Keratinocyte (primary cell): ENCODE data around the gene FNDC8.

Source experiments
- CTCF ChIP-seq, 3 experiments: IDR thresholded peaks in 1 of 3; conservative IDR thresholded peaks in 1 of 3; optimal IDR thresholded peaks in 1 of 3; 2 replicates in 2 of 3; 3 replicates in 1 of 3; pipeline versions ENCODE3 to v1.5.1; 2011; ENCODE audit warnings: low read length in 3 of 3, mild to moderate bottlenecking in 3 of 3, moderate library complexity in 2 of 3, control low read depth in 1 of 3, inconsistent platforms in 1 of 3; ENCODE audit not compliant: insufficient read depth in 2 of 3; ENCODE audit errors: extremely low read depth in 1 of 3
- EZH2 ChIP-seq: IDR thresholded peaks from one replicate; pipeline ENCODE4 v1.6.1; 2012; ENCODE audit warnings: inconsistent platforms, mild to moderate bottlenecking, low read length, moderate library complexity

- TF ChIP-seq EZH2: no peak
- TF ChIP-seq CTCF (optimal IDR thresholded peaks at IDR 0.05 in 1 of 3, IDR thresholded peaks at IDR 0.05 in 1 of 3, conservative IDR thresholded peaks at IDR 0.05 in 1 of 3; ENCODE audit: extremely low read depth in 1 of 3, insufficient read depth in 2 of 3, low read length in 3 of 3): no peak
These were observed 10.7 kb downstream of the FNDC8 start for GRCh38 chr17:35132099-35132498.
